Spleen (tissue), 7 donors: ENCODE results near the gene SREBF1.

Source experiments
- POLR2A ChIP-seq, 3 donors: fragments of 450-650 bp; IDR thresholded peaks; one replicate each; pipeline ENCODE4 v1.5.1; 2017; ENCODE audit warnings: antibody characterized with exemption in 3 of 3, mild to moderate bottlenecking in 1 of 3
- TF ChIP-seq, protein P1 (sequence below), 11 experiments: fragments of 200-600 bp in 7 of 11; fragments of 450-650 bp in 4 of 11; sonication (generic) in 4 of 11; IDR thresholded peaks in 8 of 11; conservative IDR thresholded peaks in 3 of 11; 1 replicate in 7 of 11; 2 replicates in 4 of 11; pipeline versions ENCODE4 v1.4.0 to v1.8.0; 2016 to 2021; ENCODE audit warnings: antibody characterized with exemption in 11 of 11, inconsistent platforms in 4 of 11, mild to moderate bottlenecking in 1 of 11
- donor health status: DM: no; HTN: no; CAD: no; lungs with moderate emphysema.
- donor health status: DM: no; HTN: no; CAD: no.
- donor health status: DM: no; HTN: no; CAD: no.

DNA sequence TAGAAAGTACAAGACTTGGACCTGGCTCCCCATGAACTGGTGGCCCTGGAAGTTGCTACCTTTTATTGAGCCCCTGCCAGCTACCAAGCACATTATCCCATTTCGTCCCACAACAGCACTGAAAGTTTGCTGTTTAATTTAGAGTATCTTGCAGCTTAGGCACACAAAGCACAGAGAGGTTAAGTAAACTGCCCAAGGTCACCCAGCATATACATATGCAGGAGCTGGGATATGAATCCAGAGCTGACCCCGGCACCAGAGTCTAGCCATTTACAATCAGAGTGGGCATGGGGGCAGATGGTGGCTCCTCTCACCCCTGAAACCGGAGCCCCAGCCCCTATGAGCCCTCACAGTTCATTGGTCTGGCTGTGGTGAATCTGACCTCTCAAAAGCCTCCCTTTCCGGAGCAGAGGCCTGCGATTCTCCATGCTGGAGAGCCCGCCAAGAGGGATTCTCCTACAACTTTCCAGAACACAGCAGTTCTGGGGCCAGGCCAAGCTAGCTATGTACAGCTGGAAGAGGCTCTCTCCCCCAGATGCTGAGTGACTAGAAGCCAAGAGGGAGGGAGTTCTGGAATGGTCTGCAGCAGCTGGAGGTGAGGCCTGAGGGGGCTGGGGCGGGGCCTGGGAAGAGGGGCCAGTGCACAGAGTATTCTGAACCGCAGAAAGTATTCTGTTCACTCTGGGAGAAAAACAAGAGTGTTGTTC is 58.3 kb downstream of the SREBF1 start:
- TF ChIP-seq, protein P1, sequence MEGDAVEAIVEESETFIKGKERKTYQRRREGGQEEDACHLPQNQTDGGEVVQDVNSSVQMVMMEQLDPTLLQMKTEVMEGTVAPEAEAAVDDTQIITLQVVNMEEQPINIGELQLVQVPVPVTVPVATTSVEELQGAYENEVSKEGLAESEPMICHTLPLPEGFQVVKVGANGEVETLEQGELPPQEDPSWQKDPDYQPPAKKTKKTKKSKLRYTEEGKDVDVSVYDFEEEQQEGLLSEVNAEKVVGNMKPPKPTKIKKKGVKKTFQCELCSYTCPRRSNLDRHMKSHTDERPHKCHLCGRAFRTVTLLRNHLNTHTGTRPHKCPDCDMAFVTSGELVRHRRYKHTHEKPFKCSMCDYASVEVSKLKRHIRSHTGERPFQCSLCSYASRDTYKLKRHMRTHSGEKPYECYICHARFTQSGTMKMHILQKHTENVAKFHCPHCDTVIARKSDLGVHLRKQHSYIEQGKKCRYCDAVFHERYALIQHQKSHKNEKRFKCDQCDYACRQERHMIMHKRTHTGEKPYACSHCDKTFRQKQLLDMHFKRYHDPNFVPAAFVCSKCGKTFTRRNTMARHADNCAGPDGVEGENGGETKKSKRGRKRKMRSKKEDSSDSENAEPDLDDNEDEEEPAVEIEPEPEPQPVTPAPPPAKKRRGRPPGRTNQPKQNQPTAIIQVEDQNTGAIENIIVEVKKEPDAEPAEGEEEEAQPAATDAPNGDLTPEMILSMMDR (IDR thresholded peaks at IDR 0.05 in 8 of 11, conservative IDR thresholded peaks at IDR 0.05 in 3 of 11): no peak
- TF ChIP-seq POLR2A (IDR thresholded peaks at IDR 0.05): no peak
